Thyroid gland (tissue), 4 donors: ENCODE data around the gene BAD.
"Not testable (repeated sequence)": the region's sequence is repeated elsewhere in the genome, so short reads cannot be mapped to it uniquely, and the experiment has no call there.

Source experiments
- CTCF ChIP-seq, 6 experiments: fragments of 200-600 bp in 3 of 6; fragments of 450-650 bp in 3 of 6; sonication (generic) in 3 of 6; IDR thresholded peaks; one replicate each; pipeline ENCODE4 v1.5.1; 2016 to 2019; ENCODE audit warnings: antibody characterized with exemption in 6 of 6, mild to moderate bottlenecking in 2 of 6, inconsistent platforms in 1 of 6, moderate library complexity in 1 of 6
- POLR2A ChIP-seq, 2 donors: fragments of 450-650 bp; IDR thresholded peaks; one replicate each; pipeline ENCODE4 v1.6.1; 2017; ENCODE audit warnings: antibody characterized with exemption in 2 of 2, mild to moderate bottlenecking in 2 of 2, moderate library complexity in 1 of 2

- TF ChIP-seq CTCF, POLR2A (IDR thresholded peaks at IDR 0.05): not testable (repeated sequence)
Measured at GRCh38 chr11:64315667-64316526, 31.4 kb upstream of the BAD start.
